ENCODE measurements around the gene CD247.

DNA sequence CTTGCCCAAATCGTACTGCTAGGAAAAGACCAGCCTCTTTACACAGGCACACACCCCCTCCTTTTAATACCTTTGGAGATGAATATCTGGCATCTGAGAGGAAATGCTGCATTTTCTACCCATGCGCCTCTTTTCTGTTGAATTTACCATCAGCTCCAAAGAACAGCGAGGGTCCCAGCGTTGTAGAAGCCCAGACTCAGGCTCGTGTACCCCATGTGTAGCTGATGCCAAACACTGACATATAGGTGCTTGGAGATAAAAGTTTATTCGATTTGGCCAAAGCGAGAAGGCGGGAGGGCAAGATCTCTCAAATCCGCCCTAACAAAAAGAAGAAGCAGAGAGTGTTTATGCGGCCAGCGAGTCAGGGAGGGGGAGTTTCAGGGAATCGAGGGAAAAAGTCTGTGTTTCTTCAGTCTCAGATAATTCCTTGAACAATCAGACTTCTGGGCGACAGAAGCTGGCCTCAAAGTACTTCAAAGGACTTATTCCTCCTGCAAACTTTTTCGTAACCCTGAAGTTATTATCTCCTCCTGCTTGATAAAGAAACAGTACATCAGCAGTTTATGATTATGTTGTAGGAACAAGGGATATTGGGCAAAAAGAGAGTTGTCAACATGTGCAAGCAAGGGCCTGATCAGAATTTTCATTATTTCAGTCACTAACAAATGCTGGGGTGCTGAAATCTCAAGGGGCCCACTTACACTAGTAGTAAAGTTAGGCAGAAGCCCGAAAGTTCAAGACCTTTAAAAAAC, 35.9 kb upstream of the CD247 start:
- TF ChIP-seq, protein P1, sequence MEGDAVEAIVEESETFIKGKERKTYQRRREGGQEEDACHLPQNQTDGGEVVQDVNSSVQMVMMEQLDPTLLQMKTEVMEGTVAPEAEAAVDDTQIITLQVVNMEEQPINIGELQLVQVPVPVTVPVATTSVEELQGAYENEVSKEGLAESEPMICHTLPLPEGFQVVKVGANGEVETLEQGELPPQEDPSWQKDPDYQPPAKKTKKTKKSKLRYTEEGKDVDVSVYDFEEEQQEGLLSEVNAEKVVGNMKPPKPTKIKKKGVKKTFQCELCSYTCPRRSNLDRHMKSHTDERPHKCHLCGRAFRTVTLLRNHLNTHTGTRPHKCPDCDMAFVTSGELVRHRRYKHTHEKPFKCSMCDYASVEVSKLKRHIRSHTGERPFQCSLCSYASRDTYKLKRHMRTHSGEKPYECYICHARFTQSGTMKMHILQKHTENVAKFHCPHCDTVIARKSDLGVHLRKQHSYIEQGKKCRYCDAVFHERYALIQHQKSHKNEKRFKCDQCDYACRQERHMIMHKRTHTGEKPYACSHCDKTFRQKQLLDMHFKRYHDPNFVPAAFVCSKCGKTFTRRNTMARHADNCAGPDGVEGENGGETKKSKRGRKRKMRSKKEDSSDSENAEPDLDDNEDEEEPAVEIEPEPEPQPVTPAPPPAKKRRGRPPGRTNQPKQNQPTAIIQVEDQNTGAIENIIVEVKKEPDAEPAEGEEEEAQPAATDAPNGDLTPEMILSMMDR (IDR thresholded peaks at IDR 0.05; ENCODE audit: poor library complexity) = no peak
- TF ChIP-seq EZH2 (IDR thresholded peaks at IDR 0.05; ENCODE audit: borderline replicate concordance) = no peak
- no peak for TF ChIP-seq EZH2phosphoT487 (IDR thresholded peaks at IDR 0.05; ENCODE audit: low read depth, severe bottlenecking, unreplicated experiment)
